HG02938 (cell line): ENCODE results near the gene DNAH8.
"Not testable (repeated sequence)": the region's sequence is repeated elsewhere in the genome, so short reads cannot be mapped to it uniquely, and the experiment has no call there.

Experiments
- ATAC-seq: cut with Tn5 transposase; IDR thresholded peaks from one replicate; pipeline ENCODE4 v1.9.1; 2021; ENCODE audit warnings: mild to moderate bottlenecking, moderate library complexity; ENCODE audit not compliant: unreplicated experiment

DNAH8 gene

DNA sequence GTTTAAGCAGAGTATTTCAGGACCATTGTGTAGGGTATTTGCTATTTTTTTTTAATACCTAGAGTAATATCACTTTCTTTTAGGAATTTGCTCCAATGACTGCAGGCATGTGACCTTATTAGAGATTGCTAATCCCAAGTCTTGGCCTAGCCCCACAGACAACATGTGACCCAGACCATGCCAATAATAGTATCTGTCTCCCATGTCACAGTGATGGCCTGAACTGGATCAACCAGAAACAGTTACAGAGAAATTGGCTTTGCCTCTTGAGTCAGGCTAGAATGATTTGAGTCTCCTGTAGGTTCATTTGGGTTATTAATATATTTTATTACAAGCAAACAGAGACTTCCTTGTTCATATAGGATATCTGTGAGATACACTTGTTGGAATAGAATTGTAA is 116.8 kb downstream of the DNAH8 start:
- no peak for ATAC-seq

DNA sequence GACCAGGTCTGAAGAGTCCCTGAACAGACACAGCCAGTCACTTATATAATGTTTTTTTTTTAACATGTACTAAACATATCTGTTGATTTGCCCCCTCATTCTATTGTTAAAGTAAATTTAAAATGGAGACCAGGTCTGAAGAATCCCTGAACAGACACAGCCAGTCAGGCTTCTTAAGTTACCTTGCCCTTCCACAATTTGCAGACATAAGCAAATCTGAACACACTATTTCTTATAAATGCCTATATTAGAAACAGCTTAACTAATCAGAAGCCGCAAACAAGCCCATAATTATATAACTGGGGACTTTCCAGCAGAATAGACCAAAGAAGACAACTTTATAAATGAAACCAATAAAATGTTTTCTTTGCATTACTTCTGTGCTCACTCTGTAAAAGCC is 118.2 kb downstream of the DNAH8 start:
- ATAC-seq = no peak

DNA sequence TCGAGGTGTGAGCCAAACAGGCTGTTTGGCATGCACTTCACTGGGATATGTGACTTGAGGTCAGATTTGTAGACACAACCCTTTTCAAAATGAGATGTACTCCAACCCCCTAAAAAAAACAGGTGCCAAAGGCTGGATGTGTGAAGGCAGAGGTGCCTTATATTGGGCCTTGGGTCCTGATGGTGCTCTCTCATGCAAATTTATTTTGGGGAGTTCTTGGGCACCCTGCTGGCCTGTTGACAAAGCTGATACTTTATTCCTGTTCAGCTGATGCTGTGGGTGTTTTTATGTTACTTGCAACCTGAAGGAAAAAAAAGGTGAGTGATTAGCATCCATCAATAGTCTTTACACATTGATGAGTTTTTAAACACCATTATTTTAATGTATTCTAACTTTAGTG is 121.5 kb downstream of the DNAH8 start:
- ATAC-seq = no peak

DNA sequence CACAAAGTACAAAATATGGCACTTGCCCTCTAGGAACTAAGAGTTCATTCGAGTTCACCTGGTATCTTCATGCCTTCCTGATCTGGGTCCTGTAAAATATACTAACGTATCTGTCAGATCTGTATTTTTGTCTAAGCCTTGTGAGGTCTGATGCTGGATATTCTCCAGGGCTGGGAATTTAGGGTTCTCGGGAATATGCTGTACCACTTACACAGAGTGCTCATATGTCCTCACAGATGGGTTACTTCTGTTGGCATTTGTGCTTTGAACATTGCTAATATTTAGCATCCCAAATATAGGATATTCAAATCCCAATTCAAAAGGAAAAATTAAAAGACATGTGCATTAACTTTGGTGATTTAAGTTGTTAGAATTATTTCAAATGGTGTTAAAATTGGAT is 122.0 kb downstream of the DNAH8 start:
- ATAC-seq = no peak

DNA sequence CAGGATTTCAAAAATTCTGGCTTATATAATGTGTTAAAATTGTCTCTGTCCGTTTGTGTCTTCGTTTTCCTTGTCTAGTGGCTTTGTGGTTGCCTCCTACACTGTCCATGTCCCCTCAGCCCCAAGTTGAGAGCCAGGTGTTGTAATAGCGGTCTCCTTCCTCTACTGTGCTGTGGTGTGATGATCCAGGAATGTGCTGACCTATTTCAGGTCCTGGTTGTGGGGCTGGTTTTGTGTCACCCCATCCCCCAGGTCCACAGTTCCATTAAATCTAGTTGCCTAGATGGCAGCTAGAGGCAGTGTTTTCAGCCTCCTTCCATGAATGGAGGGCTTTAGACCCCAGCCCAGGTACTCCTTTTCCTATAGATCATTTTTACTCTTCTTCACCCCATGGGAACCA is 128.7 kb downstream of the DNAH8 start:
- no peak for ATAC-seq

DNA sequence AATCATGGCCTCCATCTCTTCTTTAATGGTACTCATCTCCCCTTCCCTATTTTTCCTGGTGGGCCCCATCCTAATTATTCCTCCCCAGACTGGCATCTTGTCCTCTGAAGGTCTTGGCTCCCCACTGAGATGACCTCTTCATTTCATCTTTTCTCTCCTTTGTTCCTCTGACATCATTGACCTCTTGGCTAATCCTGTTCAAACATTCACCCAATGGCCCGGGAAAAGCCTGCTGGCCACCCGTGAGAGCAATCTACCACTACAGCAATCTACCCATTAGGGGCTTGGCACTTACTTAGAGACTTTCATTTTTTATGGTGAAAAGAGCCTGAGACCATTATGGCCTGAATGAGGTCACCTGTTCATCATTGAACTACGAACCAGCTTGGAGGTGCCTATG is 130.8 kb downstream of the DNAH8 start:
- ATAC-seq = no peak

DNA sequence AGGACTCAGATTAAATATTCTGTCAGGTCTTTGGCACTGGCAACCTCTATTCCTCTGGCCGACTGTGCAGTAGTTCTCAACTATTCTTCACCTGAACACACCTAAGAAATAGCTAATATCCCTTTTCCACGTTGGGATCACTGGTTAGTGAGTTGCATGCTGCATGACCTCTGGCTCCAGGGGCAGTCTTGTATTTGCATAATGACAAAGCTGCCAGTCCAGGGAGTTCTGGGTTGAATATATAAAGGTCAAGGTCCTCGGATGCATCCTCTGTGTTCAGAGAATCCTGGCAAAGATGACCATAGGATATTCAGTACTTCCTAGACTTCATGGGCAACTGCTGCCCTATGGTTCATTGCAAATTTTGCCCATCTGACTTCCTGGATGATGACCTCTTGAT is 131.2 kb downstream of the DNAH8 start:
- no peak for ATAC-seq

DNA sequence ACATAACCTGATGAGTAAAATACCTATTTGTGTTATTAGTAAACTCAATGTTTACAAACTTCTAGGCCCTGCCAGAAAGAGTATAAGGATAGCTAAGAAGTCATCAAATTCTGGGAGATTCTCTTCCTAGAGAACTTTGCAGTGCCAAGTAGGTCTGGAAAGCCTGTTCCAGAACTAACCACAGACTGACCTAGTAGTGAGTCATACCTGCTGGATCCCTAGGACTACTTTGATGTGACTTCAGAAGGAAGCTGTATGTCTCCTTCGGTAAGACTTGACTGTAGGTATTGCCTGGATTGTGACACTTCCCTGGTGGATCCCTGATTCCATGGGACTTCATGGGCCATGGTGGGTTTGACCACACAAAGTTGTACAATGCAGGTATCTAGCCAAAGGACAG is 131.7 kb downstream of the DNAH8 start:
- ATAC-seq = no peak

DNA sequence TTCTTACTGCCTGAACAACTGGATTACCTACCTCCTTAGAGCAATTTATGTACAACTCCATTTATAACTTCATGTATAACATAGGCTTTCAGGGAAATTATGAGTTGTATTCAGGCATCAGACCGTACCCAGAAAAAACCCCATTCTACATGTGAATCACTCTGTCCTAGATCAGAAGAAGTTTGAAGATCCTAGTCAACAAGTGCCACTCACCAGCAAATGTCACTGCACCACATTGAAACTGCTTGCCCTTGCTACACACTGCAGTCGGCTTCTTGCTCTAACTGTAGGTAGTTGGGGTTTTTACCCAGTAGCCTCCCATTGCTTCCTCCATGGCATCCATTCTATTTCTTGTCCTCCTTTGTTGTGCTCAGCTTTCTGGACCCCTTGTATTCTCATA is 132.4 kb downstream of the DNAH8 start:
- no peak for ATAC-seq

DNA sequence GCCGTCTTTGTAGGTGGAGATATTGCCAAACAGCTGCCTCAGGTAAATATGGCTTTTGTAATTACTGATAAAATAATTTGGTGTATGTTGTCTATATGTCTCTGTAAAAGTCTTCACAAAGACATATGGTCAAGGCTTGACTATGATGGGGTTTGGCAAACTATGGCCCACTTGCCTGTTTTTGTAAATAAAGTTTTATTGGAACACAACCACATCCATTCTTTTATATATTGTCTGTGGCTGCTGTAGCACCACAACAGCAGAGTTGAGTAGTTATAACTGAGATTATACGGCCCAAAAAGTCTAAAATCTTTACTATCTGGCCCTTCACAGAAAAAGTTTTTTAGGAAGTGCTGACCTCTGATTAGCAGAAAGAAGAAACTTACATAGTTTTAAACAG is 133.6 kb downstream of the DNAH8 start:
- no peak for ATAC-seq

DNA sequence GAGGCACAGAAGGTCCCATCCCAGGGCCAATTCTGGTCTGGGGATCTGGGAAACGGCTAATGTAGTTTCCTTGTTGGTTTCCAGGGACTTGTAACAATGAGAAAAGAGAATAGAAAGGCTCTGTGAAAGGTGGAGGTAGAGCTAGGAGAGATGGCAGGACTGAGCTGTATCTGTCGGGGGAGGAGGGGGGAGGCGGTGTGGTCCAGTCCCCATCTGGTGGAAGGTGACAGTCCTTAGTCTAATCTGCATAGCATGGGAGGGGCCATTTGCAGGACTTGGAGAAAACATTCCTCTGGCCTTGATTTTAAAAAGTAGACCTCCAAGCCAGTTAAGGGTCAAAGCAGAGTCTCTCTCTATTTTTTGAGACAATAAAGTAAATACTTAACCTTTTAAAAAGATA is 137.1 kb downstream of the DNAH8 start:
- no peak for ATAC-seq

DNA sequence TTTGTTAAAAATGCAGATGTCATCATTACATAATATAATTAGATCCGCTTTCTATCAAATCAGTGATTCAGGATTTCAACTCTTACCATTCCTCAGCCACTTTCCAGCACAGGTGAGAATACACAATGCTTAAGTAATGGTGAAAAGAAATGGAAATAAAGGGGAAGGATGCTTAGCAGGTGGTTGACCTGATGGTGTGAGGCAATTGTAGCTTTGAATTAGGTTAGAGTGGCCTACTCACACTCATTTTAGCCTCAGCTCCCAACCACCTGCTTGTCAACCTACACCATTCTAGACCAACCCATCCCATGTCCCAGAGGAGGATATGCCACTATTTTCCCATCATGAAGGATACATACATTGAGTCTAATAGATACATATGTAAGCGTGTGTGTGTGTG is 138.1 kb downstream of the DNAH8 start:
- no peak for ATAC-seq

DNA sequence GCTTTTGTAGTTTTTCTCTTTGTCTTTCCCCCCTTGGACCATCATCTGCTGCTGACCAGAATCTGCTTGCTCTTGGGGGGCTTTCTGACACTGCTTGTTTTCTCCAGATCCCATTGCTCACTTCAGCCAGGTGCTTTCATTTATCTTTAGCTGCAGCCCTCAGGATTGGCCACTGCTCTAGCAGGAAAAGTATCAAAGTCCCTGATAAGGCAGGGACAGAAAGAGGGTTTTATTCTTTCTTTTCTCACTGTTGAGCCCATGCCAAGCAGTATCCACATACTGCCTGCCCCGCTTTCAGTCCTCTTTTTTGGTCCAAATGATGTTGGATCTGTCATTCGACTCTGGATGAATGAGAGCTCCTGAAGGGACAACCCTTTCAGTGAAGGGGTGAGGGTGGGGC is 141.4 kb downstream of the DNAH8 start:
- no peak for ATAC-seq

DNA sequence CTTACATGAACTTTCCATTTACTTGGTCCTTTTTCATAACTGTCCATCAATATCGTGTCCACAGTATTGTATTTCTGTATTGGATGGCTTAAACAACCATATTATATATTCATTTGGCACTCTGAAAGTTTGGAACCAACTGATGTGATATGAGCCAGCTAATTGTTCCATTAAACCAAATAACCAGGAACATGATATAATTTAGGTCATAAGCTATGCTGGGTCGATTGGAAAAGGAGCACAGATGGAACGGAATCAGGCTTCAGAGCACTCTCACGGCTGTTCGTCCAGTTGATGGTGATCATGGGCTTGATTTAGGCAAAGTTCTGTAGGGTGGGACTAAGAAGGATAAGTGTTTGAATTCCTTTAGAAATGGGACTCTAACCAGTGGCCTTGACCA is 142.7 kb downstream of the DNAH8 start:
- no peak for ATAC-seq

DNA sequence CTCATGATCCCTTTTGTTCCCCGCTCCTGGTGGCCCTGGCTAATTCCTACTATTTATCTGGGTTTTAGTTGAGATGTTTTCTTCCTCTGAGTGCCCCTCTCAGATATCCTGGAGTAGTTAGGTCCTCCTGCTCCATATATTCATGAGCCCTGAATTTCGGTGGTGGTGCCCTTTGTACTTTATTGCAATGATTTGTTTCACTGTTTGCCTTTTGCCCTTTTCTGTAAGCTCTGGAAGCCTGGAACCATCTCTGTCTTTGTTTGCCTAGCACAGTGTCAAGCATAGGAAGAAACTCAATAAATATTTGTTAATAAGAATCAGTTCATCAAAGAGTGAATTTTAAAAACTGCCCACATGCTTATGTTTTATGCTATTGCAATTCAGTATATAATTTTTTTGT is 144.9 kb downstream of the DNAH8 start:
- ATAC-seq = no peak

DNA sequence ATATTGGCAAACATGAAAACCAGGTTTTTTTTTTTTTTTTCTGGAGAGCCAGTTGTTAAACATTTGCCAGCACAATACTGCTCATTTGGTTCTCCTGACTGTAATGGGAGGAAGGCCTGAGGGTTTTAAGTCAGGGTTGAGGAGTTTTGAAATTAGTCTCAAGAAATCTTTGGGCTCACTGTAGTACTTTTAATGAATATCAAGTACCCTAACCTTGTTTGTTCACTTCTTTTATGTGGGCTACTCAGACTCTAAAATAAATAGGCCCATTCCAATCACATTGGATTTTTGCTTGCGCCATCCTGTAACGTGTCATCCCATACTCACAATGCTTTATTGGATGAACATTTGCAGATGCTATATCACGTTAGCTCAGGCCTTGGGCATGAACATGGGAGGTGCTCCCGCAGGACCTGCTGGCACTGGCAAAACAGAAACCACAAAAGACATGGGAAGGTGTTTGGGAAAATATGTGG is 146.9 kb downstream of the DNAH8 start:
- ATAC-seq = no peak

DNA sequence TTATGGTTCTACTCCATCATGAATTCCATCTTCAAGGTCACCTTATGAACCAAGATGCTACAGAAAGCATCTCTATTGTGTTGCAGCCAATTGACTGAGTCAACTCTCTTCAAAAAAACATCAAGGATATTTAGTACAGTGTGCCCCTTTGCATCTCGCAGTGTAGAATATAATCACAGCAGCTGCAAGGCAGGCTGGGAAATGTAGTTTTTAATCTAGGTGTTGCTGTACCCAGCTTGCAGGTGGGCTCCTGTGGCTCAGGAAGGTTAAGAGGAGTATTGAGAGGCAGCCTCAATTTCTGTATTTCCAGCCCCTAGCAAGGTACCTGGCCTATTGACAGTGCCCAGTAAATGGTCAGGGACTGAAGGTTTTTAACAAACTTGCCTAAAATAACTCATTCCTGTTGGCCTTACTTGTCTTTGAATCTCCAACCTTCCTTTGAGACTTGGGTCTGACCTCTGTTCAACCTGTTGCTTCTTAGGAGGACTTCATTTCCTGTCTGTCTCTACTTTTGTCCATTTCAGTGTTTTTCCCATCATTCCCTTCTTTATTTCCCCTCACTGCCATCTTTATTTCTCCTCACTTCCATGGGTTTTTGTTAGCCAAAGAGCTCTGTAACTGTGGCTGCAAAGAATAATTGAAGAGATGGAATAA is 150.5 kb downstream of the DNAH8 start:
- no peak for ATAC-seq

DNA sequence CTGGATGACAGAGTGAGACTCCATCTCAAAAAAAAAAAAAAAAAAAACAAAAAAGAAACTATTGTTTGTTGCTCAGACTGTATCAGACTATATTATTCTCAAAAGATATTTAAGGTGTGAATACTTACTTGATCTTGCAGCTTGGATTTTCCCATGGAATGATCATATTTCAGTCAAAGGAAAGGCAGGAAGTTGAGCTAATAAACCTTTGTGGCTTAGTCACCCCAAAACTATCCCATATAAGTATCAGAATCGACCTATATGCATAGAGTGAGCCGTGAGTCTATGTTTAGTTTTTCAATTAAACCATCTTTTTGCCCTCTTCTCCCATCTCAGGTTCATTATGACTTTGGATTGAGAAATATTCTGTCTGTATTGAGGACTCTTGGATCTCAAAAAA is 152.6 kb downstream of the DNAH8 start:
- no peak for ATAC-seq

DNA sequence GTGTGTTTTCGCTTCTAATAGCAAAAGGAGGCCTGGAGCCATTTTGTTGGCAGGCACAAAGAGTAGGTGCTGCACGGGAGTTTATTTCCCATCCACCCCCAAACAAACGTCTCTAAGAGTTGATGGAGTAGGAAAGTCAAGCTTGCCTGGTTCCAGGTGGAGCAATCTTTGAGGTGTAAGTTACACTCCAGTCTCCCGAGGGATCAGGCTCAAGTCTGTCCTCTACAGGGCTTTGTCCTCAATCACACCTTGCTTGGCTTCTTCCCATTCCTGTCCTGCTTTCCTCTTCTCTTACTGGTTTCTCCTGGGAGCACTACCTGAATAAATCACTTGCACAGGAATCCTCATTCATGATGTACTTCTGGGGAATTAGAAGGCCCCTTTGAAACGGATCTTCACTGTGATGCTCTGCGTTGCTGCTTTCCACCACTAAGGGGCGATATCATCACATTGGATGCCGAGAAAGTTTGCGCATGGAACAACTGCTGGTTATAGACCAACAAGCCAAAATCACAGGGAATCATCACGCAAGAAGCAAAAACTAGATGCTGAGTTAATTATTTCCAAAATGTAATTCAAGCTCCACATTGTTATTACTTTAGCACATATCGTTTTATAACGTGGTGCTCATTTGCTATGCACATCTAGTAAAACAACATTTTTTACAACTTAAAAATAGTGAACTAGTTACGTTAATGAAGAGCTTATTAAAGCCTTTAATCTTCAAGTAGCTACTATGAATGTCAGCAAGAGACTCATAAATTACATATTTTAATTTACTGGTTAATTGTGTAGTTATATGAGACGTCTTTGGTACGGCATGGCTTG is 156.8 kb downstream of the DNAH8 start:
- ATAC-seq = no peak

DNA sequence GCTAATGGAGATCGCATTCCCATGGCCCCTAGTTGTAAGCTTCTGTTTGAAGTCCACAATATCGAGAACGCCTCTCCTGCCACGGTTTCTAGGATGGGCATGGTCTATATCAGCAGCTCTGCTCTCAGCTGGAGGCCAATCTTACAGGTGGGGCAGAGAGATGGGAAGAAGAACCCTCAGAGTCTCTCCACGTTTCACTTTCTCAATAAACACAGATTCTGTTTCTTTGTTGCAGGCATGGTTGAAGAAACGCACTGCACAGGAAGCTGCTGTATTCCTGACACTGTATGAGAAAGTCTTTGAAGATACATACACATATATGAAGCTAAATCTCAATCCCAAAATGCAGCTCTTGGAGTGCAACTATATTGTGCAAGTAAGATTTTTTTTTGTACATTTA is 157.9 kb downstream of the DNAH8 start:
- ATAC-seq = no peak

DNA sequence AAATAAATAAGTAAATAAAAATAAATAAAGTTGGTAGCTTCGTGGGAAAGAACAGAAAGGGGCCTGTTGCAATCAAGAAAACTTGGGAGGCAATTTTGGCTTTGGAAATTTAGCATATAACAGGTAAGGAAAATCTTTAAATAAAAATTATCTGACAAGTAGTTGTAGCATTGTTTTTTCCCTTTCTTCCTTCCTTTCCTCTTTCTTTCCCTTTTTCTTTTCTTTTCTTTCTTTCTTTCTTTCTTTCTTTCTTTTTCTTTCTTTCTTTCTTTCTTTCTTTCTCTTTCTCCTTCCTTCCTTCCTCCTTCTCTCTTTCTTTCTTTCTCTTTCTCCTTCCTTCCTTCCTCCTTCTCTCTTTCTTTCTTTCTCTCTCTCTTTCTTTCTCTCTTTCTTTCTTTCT is 158.7 kb downstream of the DNAH8 start:
- not testable (repeated sequence) for ATAC-seq

DNA sequence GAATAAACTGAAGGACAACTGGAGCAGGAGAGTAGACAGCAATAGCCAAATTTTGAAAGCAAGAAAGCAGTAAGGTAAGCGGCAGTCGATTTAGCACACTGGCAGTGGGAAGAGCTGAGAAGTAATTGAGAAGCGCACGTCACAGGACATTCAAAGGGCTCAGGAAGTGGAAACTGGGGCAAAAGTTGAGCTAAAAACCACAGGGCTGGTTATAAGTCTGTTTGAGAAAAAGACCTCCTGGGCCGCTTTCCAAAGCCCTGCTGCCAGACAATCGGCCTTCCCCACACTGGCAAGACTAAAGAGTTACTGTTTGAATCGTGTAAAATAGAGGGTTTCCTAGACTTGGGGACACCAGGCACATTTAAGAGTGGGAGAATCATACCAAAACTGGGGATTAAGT is 161.4 kb downstream of the DNAH8 start:
- no peak for ATAC-seq

DNA sequence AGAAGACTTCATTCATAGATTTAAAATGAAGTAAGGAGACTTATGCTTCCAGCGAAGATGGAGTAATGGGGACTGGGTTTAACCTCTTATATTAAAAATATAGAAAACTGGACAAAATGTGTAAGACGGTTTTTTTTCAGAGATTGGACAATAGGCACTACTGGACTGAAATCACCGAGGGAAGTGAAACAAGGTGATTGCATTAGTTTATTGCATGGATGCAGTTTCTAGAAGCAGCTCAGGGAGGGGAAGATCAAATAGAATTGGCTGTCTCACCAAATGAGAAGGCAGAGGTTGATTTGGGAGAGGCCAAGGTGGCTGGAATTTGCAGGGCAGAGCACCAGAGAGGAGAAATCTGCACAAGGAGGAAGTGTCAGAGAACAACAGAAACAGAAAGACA is 162.6 kb downstream of the DNAH8 start:
- no peak for ATAC-seq
